A673 (cell line): ENCODE measurements around the gene OSBPL1A.

Experiments used
- EZH2 ChIP-seq: fragments of 200-600 bp; sonication (generic); IDR thresholded peaks from 2 replicates; pipeline ENCODE4 v1.6.1; 2017; ENCODE audit warnings: borderline replicate concordance, low read depth, mild to moderate bottlenecking, mixed read lengths, antibody characterized with exemption, low read length; ENCODE audit not compliant: poor library complexity, severe bottlenecking
- TF ChIP-seq, protein P1 (sequence below): fragments of 300-800, 200-600 bp; sonication (generic); conservative IDR thresholded peaks from 2 replicates; pipeline ENCODE4 v1.5.1; 2017; ENCODE audit warnings: low read depth, mild to moderate bottlenecking, antibody characterized with exemption, low read length, moderate library complexity, mixed read lengths

DNA sequence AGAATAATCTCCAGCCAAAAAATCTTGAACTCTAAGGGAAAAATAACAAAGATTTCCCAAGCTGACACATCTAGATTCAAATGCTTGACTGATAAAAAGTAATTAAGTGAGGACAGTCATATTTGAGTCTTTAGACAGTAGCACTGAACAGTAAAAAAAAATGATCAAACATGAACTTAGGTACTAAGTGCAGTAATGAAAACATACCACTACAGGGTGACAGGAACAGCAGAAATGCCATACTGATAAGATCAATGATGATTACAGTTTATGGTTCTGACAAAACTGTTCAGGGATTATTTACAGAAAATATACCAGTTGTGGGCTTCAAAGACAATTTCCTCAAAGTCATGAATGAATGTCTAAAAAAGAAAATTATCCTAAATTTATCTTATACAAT, 80.3 kb downstream of the OSBPL1A start:
- TF ChIP-seq, protein P1, sequence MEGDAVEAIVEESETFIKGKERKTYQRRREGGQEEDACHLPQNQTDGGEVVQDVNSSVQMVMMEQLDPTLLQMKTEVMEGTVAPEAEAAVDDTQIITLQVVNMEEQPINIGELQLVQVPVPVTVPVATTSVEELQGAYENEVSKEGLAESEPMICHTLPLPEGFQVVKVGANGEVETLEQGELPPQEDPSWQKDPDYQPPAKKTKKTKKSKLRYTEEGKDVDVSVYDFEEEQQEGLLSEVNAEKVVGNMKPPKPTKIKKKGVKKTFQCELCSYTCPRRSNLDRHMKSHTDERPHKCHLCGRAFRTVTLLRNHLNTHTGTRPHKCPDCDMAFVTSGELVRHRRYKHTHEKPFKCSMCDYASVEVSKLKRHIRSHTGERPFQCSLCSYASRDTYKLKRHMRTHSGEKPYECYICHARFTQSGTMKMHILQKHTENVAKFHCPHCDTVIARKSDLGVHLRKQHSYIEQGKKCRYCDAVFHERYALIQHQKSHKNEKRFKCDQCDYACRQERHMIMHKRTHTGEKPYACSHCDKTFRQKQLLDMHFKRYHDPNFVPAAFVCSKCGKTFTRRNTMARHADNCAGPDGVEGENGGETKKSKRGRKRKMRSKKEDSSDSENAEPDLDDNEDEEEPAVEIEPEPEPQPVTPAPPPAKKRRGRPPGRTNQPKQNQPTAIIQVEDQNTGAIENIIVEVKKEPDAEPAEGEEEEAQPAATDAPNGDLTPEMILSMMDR = no peak
- no peak for TF ChIP-seq EZH2
